Right hindlimb (tissue), 1 donor: ENCODE data around the gene CHMP6.

ENCODE experiments used
- DNase-seq: peaks from one replicate; pipeline ENCODE4 v3.0.0-alpha.2; 2018

Gene CHMP6

GRCh38 chr17:80956321-80957190 is 35.1 kb upstream of the CHMP6 start:
- DNase-seq = peak; percentile 12

- DNase-seq = peak; percentile 15
Observed at GRCh38 chr17:80957461-80957941, 34.1 kb upstream of the CHMP6 start.

- peak; percentile 87 for DNase-seq
Observed at GRCh38 chr17:80959330-80960036, 32.2 kb upstream of the CHMP6 start.

- no peak for DNase-seq
Observed at GRCh38 chr17:80960037-80960796, 31.4 kb upstream of the CHMP6 start.

GRCh38 chr17:80960797-80961452 is 30.7 kb upstream of the CHMP6 start:
- DNase-seq = no peak

GRCh38 chr17:80961541-80962330 is 29.9 kb upstream of the CHMP6 start:
- DNase-seq = peak; percentile 69

GRCh38 chr17:80962356-80963329 is 29.0 kb upstream of the CHMP6 start:
- no peak for DNase-seq

- no peak for DNase-seq
Observed at GRCh38 chr17:80963812-80964543, 27.7 kb upstream of the CHMP6 start.

GRCh38 chr17:80964544-80964856 is 27.1 kb upstream of the CHMP6 start:
- DNase-seq = no peak

GRCh38 chr17:80964859-80965580 is 26.6 kb upstream of the CHMP6 start:
- no peak for DNase-seq

GRCh38 chr17:80965606-80966005 is 26.0 kb upstream of the CHMP6 start:
- no peak for DNase-seq

GRCh38 chr17:80967404-80967872 is 24.2 kb upstream of the CHMP6 start:
- no peak for DNase-seq

GRCh38 chr17:80968602-80969029 is 23.0 kb upstream of the CHMP6 start:
- DNase-seq = peak; percentile 88

GRCh38 chr17:80969030-80969673 is 22.5 kb upstream of the CHMP6 start:
- DNase-seq = no peak

- no peak for DNase-seq
Observed at GRCh38 chr17:80969674-80970043, 22.0 kb upstream of the CHMP6 start.

- DNase-seq = peak; percentile 81
Observed at GRCh38 chr17:80970044-80970761, 21.4 kb upstream of the CHMP6 start.

GRCh38 chr17:80970762-80971703 is 20.6 kb upstream of the CHMP6 start:
- no peak for DNase-seq
